CD14-positive monocyte (primary cell): Measurements from ENCODE around the gene CA14. TPM values are rescaled to one million over a fixed set of nuclear protein-coding genes. Genes with fewer than 3 reads are reported as not detected.

Experiments used
- DNase-seq, 3 donors: peaks; one replicate each; pipeline ENCODE4 v3.0.0-alpha.2; 2011 to 2022
- H2AFZ ChIP-seq: 2 replicates; pipeline ENCODE4 v1.6.0; 2012; ENCODE audit warnings: mild to moderate bottlenecking, low read depth, low read length, inconsistent platforms; ENCODE audit not compliant: insufficient read depth, poor library complexity, severe bottlenecking
- H3K27ac ChIP-seq, 2 donors: 1 replicate in 1 of 2; 2 replicates in 1 of 2; pipeline ENCODE4 v1.5.1; 2012 to 2013; ENCODE audit warnings: low read length in 2 of 2, control low read depth in 1 of 2, inconsistent platforms in 1 of 2, low read depth in 1 of 2, mild to moderate bottlenecking in 1 of 2
- H3K27me3 ChIP-seq, 2 donors: one replicate each; pipeline versions ENCODE4 v1.6.0 to v1.6.1; 2011 to 2013; ENCODE audit warnings: low read length in 2 of 2; ENCODE audit not compliant: control insufficient read depth in 2 of 2, insufficient read depth in 2 of 2
- H3K36me3 ChIP-seq, 2 donors: replicated peaks in 1 of 2; 1 replicate in 1 of 2; 2 replicates in 1 of 2; pipeline versions ENCODE4 v1.5.1 to v1.6.1; 2012 to 2013; ENCODE audit warnings: low read length in 2 of 2, control low read depth in 1 of 2, inconsistent platforms in 1 of 2, mild to moderate bottlenecking in 1 of 2; ENCODE audit not compliant: insufficient read depth in 2 of 2, control insufficient read depth in 1 of 2
- H3K4me1 ChIP-seq, 2 donors: 1 replicate in 1 of 2; 2 replicates in 1 of 2; pipeline versions ENCODE4 v1.5.1 to v1.6.1; 2012 to 2013; ENCODE audit warnings: low read length in 2 of 2, control low read depth in 1 of 2, inconsistent platforms in 1 of 2, mild to moderate bottlenecking in 1 of 2, moderate library complexity in 1 of 2; ENCODE audit not compliant: insufficient read depth in 2 of 2, control insufficient read depth in 1 of 2
- H3K4me2 ChIP-seq: replicated peaks from 2 replicates; pipeline ENCODE3; 2012; ENCODE audit warnings: low read length, moderate library complexity, mild to moderate bottlenecking; ENCODE audit not compliant: poor library complexity, severe bottlenecking; ENCODE audit errors: extremely low read depth
- H3K4me3 ChIP-seq, 3 experiments: fragments of 200-600 bp in 1 of 3; sonication (generic) in 1 of 3; replicated peaks in 1 of 3; 1 replicate in 2 of 3; 2 replicates in 1 of 3; pipeline ENCODE4 v1.5.1; 2011 to 2013; ENCODE audit warnings: low read length in 3 of 3, mild to moderate bottlenecking in 3 of 3, control low read depth in 2 of 3, low read depth in 2 of 3, inconsistent platforms in 1 of 3, moderate library complexity in 1 of 3
- H3K79me2 ChIP-seq: 2 replicates; pipeline ENCODE4 v1.6.0; 2012; ENCODE audit warnings: mild to moderate bottlenecking, control low read depth, inconsistent platforms, low read length, moderate library complexity; ENCODE audit not compliant: insufficient read depth
- H3K9ac ChIP-seq: 2 replicates; pipeline ENCODE4 v1.6.0; 2017; ENCODE audit warnings: low read length, mild to moderate bottlenecking; ENCODE audit not compliant: insufficient read depth, poor library complexity, severe bottlenecking
- H3K9me3 ChIP-seq, 2 donors: replicated peaks in 1 of 2; 1 replicate in 1 of 2; 2 replicates in 1 of 2; pipeline versions ENCODE4 v1.5.1 to v1.6.1; 2012 to 2013; ENCODE audit warnings: low read length in 2 of 2, control low read depth in 1 of 2; ENCODE audit not compliant: control insufficient read depth in 1 of 2, insufficient read depth in 1 of 2
- H4K20me1 ChIP-seq: 2 replicates; pipeline ENCODE4 v1.6.0; 2012; ENCODE audit warnings: mild to moderate bottlenecking, low read length, control low read depth, moderate library complexity; ENCODE audit not compliant: insufficient read depth
- H3K27ac Mint-ChIP-seq, 7 donors: one replicate each; pipeline ENCODE4 v1.8.0; 2020; ENCODE audit warnings: mild to moderate bottlenecking in 7 of 7, mixed read lengths in 7 of 7, moderate library complexity in 6 of 7, inconsistent platforms in 2 of 7
- H3K27me3 Mint-ChIP-seq, 3 donors: one replicate each; pipeline ENCODE4 v1.8.0; 2021 to 2022; ENCODE audit warnings: low read depth in 3 of 3, mild to moderate bottlenecking in 3 of 3, mixed read lengths in 3 of 3, moderate library complexity in 3 of 3, inconsistent platforms in 1 of 3
- H3K36me3 Mint-ChIP-seq, 2 donors: one replicate each; pipeline ENCODE4 v1.8.0; 2020; ENCODE audit warnings: mixed read lengths in 2 of 2, inconsistent platforms in 1 of 2, mild to moderate bottlenecking in 1 of 2
- H3K4me1 Mint-ChIP-seq: one replicate; pipeline ENCODE4 v1.8.0; 2020; ENCODE audit warnings: mild to moderate bottlenecking, mixed read lengths
- H3K4me3 Mint-ChIP-seq, 2 donors: one replicate each; pipeline ENCODE4 v1.8.0; 2020; ENCODE audit warnings: mild to moderate bottlenecking in 2 of 2, mixed read lengths in 2 of 2, moderate library complexity in 1 of 2
- H3K9me3 Mint-ChIP-seq, 7 donors: one replicate each; pipeline ENCODE4 v1.8.0; 2020 to 2022; ENCODE audit warnings: mixed read lengths in 7 of 7, mild to moderate bottlenecking in 6 of 7, moderate library complexity in 6 of 7, inconsistent platforms in 2 of 7
- WGBS: methylation state at CpG from one replicate; pipeline ENCODE4 v1.1.5; 2013; ENCODE audit warnings: missing lambda C conversion rate; ENCODE audit not compliant: insufficient coverage; 5-methylcytosine and 5-hydroxymethylcytosine counted together
- intact Hi-C, 2 donors: fragments of 100-400 bp; cut with micrococcal nuclease; formaldehyde crosslinking; loops; one replicate each; pipeline versions ENCODE4 v1.15.0 to v1.15.1; 2023
- polyA plus RNA-seq, 3 donors: library from polyadenylated mRNA; depleted of rRNA in 1 of 3; unstranded in 2 of 3; stranded (reverse) in 1 of 3; fragments of 300-500 nt in 2 of 3; fragments of >200 nt in 1 of 3; fragmentation: Illumina TruSeq in 2 of 3; gene quantifications; 1 replicate in 2 of 3; 2 replicates in 1 of 3; pipeline ENCODE4 v1.2.3, GENCODE V29; 2012 to 2021
- TF ChIP-seq, protein P1 (sequence below): fragments of 200-600 bp; IDR thresholded peaks from one replicate; pipeline ENCODE4 v1.8.0; 2022; ENCODE audit warnings: antibody characterized with exemption, mild to moderate bottlenecking

The CA14 gene
- polyA plus RNA-seq, 3 donors = not detected

DNA sequence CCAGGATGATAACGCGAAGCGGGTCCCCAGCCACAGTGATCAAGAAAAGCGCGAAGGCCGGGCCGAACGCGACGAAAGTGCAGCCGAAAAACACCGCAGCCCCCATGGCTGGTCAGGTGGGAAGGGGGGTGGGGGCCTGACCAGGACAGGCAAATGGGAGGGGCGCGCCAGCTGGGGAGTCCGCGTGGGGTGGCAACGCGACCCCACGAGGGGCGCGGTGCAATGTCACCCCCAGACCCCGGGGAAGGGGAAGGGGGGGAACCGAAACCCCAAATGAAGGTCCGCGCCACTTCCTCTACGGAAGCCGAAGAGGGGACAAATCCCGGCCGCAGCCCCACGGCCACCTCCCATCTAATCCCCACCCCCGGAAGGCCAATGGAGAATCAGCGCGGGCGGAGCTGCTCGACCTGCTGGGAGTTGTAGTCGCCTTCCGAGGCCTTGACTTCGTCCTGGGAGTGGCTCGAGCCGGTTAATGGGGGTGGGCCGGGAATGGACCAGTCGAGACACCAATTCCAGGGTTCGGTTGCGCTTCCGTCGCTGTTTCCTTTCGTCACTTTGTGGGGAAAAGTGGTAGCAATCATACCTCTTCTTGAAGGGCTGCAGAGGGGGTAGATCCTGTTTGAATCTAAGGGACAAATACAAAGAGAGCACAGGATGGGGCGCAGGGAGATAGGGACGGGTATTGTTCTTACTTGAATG, 11.3 kb downstream of the CA14 start, which contains the start of gene APH1A:
Gene APH1A (minus strand): TSS at position 312 of the 699 bp plus-strand sequence. CDS start 206 bp downstream, at position 106.
- H3K36me3 Mint-ChIP-seq = peaks cover 35 to 38% of the 10 kb centered on the region in 2 donors
- H3K9me3 Mint-ChIP-seq = peaks cover 0 to 1% (median 0%) of the 10 kb centered on the region in 7 donors
- peaks cover 28 to 36% of the 10 kb centered on the region in 2 donors for H3K36me3 ChIP-seq
- peak within 1 kb of the TSS; percentile 97 for H3K4me2 ChIP-seq
- no peaks in the 10 kb centered on the region for H3K9me3 ChIP-seq
- peaks cover 56% of the 10 kb centered on the region for H3K4me1 Mint-ChIP-seq
- H4K20me1 ChIP-seq = no peaks in the 10 kb centered on the region
- H3K27me3 ChIP-seq = no peaks in the 10 kb centered on the region
- peak within 1 kb of the TSS; percentile 98 to 99 for H3K4me3 Mint-ChIP-seq
- DNase-seq = peak; percentile 92
- under 1% methylated on average over 43 of the region's 49 CpGs for WGBS
- TF ChIP-seq, protein P1, sequence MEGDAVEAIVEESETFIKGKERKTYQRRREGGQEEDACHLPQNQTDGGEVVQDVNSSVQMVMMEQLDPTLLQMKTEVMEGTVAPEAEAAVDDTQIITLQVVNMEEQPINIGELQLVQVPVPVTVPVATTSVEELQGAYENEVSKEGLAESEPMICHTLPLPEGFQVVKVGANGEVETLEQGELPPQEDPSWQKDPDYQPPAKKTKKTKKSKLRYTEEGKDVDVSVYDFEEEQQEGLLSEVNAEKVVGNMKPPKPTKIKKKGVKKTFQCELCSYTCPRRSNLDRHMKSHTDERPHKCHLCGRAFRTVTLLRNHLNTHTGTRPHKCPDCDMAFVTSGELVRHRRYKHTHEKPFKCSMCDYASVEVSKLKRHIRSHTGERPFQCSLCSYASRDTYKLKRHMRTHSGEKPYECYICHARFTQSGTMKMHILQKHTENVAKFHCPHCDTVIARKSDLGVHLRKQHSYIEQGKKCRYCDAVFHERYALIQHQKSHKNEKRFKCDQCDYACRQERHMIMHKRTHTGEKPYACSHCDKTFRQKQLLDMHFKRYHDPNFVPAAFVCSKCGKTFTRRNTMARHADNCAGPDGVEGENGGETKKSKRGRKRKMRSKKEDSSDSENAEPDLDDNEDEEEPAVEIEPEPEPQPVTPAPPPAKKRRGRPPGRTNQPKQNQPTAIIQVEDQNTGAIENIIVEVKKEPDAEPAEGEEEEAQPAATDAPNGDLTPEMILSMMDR = no peak
- peaks cover 35 to 54% of the 10 kb centered on the region in 2 donors for H3K4me1 ChIP-seq
- H3K27ac ChIP-seq = peak within 1 kb of the TSS; percentile 89 to 98
- peak within 1 kb of the TSS; percentile 85 to 97 (median 95) for H3K4me3 ChIP-seq
- H2AFZ ChIP-seq = peak within 1 kb of the TSS; percentile 91
- peak within 1 kb of the TSS; percentile 97 to 99 (median 98) for H3K27ac Mint-ChIP-seq
- H3K9ac ChIP-seq = peak within 1 kb of the TSS; percentile 98
- H3K79me2 ChIP-seq = peaks cover 28% of the 10 kb centered on the region
- H3K27me3 Mint-ChIP-seq = peaks cover 0 to 6% (median 2%) of the 10 kb centered on the region in 3 donors
- intact Hi-C loops = loop anchor here in 1 of 2 donors (2.0 to 10.0 kb wide), 2 partner anchors 54 to 286 kb away; no protein-coding TSS in a partner anchor

DNA sequence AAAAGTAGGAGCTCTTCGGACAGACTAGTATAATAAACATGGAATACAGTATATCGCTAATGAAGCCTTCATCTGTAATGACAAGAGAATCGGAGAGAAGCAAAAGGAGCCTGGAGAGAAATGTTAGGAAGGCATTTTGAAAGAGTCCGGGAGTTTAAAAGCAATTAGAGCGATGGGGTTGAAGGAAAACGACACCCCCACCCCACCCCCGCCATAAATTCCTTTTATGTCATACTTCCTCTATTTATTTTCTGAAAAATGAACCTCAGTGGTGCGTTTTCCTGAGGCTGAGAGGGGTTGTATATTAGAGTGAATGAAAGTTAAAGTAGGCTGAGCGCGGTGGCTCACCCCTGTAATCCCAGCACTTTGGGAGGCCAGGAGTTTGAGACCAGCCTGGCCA, 11.9 kb downstream of the CA14 start:
- Histone ChIP-seq H3K79me2 (peaks cover 28% of the 10 kb centered on the region), H4K20me1 (no peaks in the 10 kb centered on the region), H3K36me3 (peaks cover 26 to 33% of the 10 kb centered on the region in 2 donors), H2AFZ (peak overlapping the region; percentile 91), H3K9ac (peak overlapping the region; percentile 98), H3K4me1 (peaks cover 38 to 58% of the 10 kb centered on the region in 2 donors), H3K27ac (peak overlapping the region; percentile 89 to 98), H3K27me3 (no peaks in the 10 kb centered on the region), H3K4me3 (peak overlapping the region; percentile 85 to 97 (median 95)), H3K4me2 (peak overlapping the region; percentile 97), H3K9me3 (no peaks in the 10 kb centered on the region)
- intact Hi-C loops = loop anchor here in 1 of 2 donors (2.0 to 10.0 kb wide), 2 partner anchors 53 to 285 kb away; no protein-coding TSS in a partner anchor
- H3K9me3 Mint-ChIP-seq = peaks cover 0 to 1% (median 0%) of the 10 kb centered on the region in 7 donors
- TF ChIP-seq, protein P1 = no peak
- peak overlapping the region; percentile 98 to 99 for H3K4me3 Mint-ChIP-seq
- peaks cover 33 to 34% of the 10 kb centered on the region in 2 donors for H3K36me3 Mint-ChIP-seq
- DNase-seq = no peak
- peaks cover 0 to 4% (median 0%) of the 10 kb centered on the region in 3 donors for H3K27me3 Mint-ChIP-seq
- H3K4me1 Mint-ChIP-seq = peaks cover 56% of the 10 kb centered on the region
- no CpG with 5 or more reads among the region's 10 CpGs for WGBS
- H3K27ac Mint-ChIP-seq = peak overlapping the region; percentile 97 to 99 (median 98)
